Breast epithelium (tissue), 3 donors: Measurements from ENCODE around the gene ACTRT1.

Experiments
- CTCF ChIP-seq, 3 donors: fragments of 450-650 bp; IDR thresholded peaks; one replicate each; pipeline ENCODE4 v1.5.1; 2016 to 2017; ENCODE audit warnings: antibody characterized with exemption in 3 of 3, mild to moderate bottlenecking in 3 of 3, moderate library complexity in 3 of 3
- POLR2A ChIP-seq: fragments of 450-650 bp; IDR thresholded peaks from one replicate; pipeline ENCODE4 v1.6.1; 2016; ENCODE audit warnings: antibody characterized with exemption, mild to moderate bottlenecking, moderate library complexity
- POLR2AphosphoS5 ChIP-seq, 3 donors: sonication (generic); formaldehyde crosslinking; IDR thresholded peaks; one replicate each; pipeline ENCODE4 v1.6.1; 2017; ENCODE audit warnings: antibody characterized with exemption in 3 of 3

GRCh38 chrX:128019218-128019617 is 33.0 kb downstream of the ACTRT1 start:
- TF ChIP-seq CTCF (IDR thresholded peaks at IDR 0.05) = no peak
- no peak for TF ChIP-seq POLR2A
- TF ChIP-seq POLR2AphosphoS5 (IDR thresholded peaks at IDR 0.05) = no peak
